Keratinocyte (primary cell): Measurements from ENCODE around the gene MON1A.

Experiments
- EZH2 ChIP-seq: IDR thresholded peaks from one replicate; pipeline ENCODE4 v1.6.1; 2012; ENCODE audit warnings: inconsistent platforms, mild to moderate bottlenecking, low read length, moderate library complexity
- TF ChIP-seq, protein P1 (sequence below), 3 experiments: IDR thresholded peaks in 1 of 3; conservative IDR thresholded peaks in 1 of 3; optimal IDR thresholded peaks in 1 of 3; 2 replicates in 2 of 3; 3 replicates in 1 of 3; pipeline versions ENCODE3 to v1.5.1; 2011; ENCODE audit warnings: low read length in 3 of 3, mild to moderate bottlenecking in 3 of 3, moderate library complexity in 2 of 3, control low read depth in 1 of 3, inconsistent platforms in 1 of 3; ENCODE audit not compliant: insufficient read depth in 2 of 3; ENCODE audit errors: extremely low read depth in 1 of 3

DNA sequence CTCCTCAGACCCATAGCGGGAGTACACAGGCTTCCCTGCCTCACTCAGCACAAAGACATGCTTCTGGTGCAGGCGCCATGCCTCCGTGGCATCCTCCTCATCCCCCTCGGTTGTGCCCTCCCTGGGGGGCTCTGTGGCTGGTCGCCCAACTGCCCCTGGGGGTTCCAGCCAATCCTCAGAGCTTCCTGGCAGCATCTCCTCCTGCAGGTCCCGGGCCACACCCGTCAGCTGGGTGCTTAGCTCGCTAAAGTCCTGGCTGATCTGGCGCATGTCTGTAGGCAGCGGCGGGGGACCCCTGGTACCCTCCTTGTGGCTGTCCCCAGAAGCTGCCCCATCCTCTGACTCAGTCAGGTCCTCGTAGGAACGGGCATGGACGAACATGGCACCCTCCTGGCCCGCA, 18.0 kb downstream of the MON1A start:
- TF ChIP-seq, protein P1, sequence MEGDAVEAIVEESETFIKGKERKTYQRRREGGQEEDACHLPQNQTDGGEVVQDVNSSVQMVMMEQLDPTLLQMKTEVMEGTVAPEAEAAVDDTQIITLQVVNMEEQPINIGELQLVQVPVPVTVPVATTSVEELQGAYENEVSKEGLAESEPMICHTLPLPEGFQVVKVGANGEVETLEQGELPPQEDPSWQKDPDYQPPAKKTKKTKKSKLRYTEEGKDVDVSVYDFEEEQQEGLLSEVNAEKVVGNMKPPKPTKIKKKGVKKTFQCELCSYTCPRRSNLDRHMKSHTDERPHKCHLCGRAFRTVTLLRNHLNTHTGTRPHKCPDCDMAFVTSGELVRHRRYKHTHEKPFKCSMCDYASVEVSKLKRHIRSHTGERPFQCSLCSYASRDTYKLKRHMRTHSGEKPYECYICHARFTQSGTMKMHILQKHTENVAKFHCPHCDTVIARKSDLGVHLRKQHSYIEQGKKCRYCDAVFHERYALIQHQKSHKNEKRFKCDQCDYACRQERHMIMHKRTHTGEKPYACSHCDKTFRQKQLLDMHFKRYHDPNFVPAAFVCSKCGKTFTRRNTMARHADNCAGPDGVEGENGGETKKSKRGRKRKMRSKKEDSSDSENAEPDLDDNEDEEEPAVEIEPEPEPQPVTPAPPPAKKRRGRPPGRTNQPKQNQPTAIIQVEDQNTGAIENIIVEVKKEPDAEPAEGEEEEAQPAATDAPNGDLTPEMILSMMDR (optimal IDR thresholded peaks at IDR 0.05 in 1 of 3, IDR thresholded peaks at IDR 0.05 in 1 of 3, conservative IDR thresholded peaks at IDR 0.05 in 1 of 3; ENCODE audit: extremely low read depth in 1 of 3, insufficient read depth in 2 of 3, low read length in 3 of 3): no peak
- no peak for TF ChIP-seq EZH2
